T47D (cell line): Measurements from ENCODE around the gene TIMP3.
A peak's percentile ranks its signal among the peaks of the same experiment; 100 is the strongest.

Experiments
- DNase-seq, 2 experiments: peaks; one replicate each; pipeline versions ENCODE4 v3.0.0 to v3.0.0-alpha.2; 2011 to 2012; ENCODE audit warnings: low read depth in 1 of 2, low spot score in 1 of 2
- JUND ChIP-seq: IDR thresholded peaks from 2 replicates; pipeline ENCODE4 v1.6.1; 2012; ENCODE audit warnings: low read depth
- in situ Hi-C: cut with HindIII; loops from 2 replicates; pipeline ENCODE4 v1.10.0; 2016; ENCODE audit warnings: low sequenced_read_pairs, low pct_unique_long_range_greater_than_20kb

TIMP3 gene

GRCh38 chr22:32880893-32881596, 79.5 kb downstream of the TIMP3 start:
- no peak for TF ChIP-seq JUND
- in situ Hi-C loops = no loop called here
- DNase-seq = no peak

GRCh38 chr22:32882360-32882755, 80.9 kb downstream of the TIMP3 start:
- in situ Hi-C loops = no loop called here

GRCh38 chr22:32882774-32883530, 81.4 kb downstream of the TIMP3 start:
- in situ Hi-C loops = no loop called here
- TF ChIP-seq JUND = no peak
- no peak for DNase-seq

More at GRCh38 chr22:32882360-32882755, 80.9 kb downstream of the TIMP3 start:
- no peak for TF ChIP-seq JUND
- no peak for DNase-seq

GRCh38 chr22:32887324-32887980, 85.9 kb downstream of the TIMP3 start:
- in situ Hi-C loops = no loop called here
- DNase-seq = no peak
- TF ChIP-seq JUND = no peak

- in situ Hi-C loops = no loop called here
- no peak for TF ChIP-seq JUND
- DNase-seq = no peak
Observed at GRCh38 chr22:32888976-32889375, 87.5 kb downstream of the TIMP3 start.

- no peak for DNase-seq
- in situ Hi-C loops = no loop called here
- TF ChIP-seq JUND = no peak
Observed at GRCh38 chr22:32896891-32897290, 95.4 kb downstream of the TIMP3 start.

- no peak for TF ChIP-seq JUND
- DNase-seq = no peak
- in situ Hi-C loops = no loop called here
Observed at GRCh38 chr22:32897400-32897799, 95.9 kb downstream of the TIMP3 start.

GRCh38 chr22:32900886-32901635, 99.6 kb downstream of the TIMP3 start:
- TF ChIP-seq JUND = no peak
- DNase-seq = no peak
- in situ Hi-C loops = no loop called here

- no peak for DNase-seq
- in situ Hi-C loops = no loop called here
- no peak for TF ChIP-seq JUND
Observed at GRCh38 chr22:32901925-32902324, 100.4 kb downstream of the TIMP3 start.

- DNase-seq = no peak
- in situ Hi-C loops = no loop called here
- TF ChIP-seq JUND = no peak
Observed at GRCh38 chr22:32903507-32903906, 102.0 kb downstream of the TIMP3 start.

GRCh38 chr22:32904044-32904443, 102.5 kb downstream of the TIMP3 start:
- peak; percentile 2 to 63 for DNase-seq
- in situ Hi-C loops = no loop called here
- no peak for TF ChIP-seq JUND

- no peak for DNase-seq
- in situ Hi-C loops = no loop called here
- TF ChIP-seq JUND = no peak
Observed at GRCh38 chr22:32905400-32905799, 103.9 kb downstream of the TIMP3 start.
